Muscle layer of colon (tissue), 2 donors: ENCODE measurements around the gene PI16.
"Not testable (repeated sequence)": the region's sequence is repeated elsewhere in the genome, so short reads cannot be mapped to it uniquely, and the experiment has no call there.

ENCODE experiments used
- H3K27ac ChIP-seq: one replicate; pipeline ENCODE4 v1.7.0; 2013; ENCODE audit warnings: low read depth, mild to moderate bottlenecking, low read length, moderate library complexity
- H3K27me3 ChIP-seq, 2 donors: one replicate each; pipeline ENCODE4 v1.7.0; 2013; ENCODE audit warnings: low read length in 2 of 2, mild to moderate bottlenecking in 2 of 2; ENCODE audit not compliant: insufficient read depth in 2 of 2, control insufficient read depth in 1 of 2
- H3K36me3 ChIP-seq: one replicate; pipeline ENCODE4 v1.7.0; 2013; ENCODE audit warnings: mild to moderate bottlenecking, low read length; ENCODE audit not compliant: insufficient read depth
- H3K4me1 ChIP-seq: one replicate; pipeline ENCODE4 v1.7.0; 2013; ENCODE audit warnings: mild to moderate bottlenecking, low read length; ENCODE audit not compliant: insufficient read depth
- H3K4me3 ChIP-seq, 2 donors: one replicate each; pipeline ENCODE4 v1.7.0; 2013; ENCODE audit warnings: low read length in 2 of 2, low read depth in 1 of 2, mild to moderate bottlenecking in 1 of 2, moderate library complexity in 1 of 2
- H3K9ac ChIP-seq: one replicate; pipeline ENCODE4 v1.7.0; 2013; ENCODE audit warnings: low read length
- H3K9me3 ChIP-seq: one replicate; pipeline ENCODE4 v1.7.0; 2013; ENCODE audit warnings: mild to moderate bottlenecking, low read length
- donor health status: abdominal sarcoma.
- donor health status: Adenocarcinoma of cecum.

PI16 gene

DNA sequence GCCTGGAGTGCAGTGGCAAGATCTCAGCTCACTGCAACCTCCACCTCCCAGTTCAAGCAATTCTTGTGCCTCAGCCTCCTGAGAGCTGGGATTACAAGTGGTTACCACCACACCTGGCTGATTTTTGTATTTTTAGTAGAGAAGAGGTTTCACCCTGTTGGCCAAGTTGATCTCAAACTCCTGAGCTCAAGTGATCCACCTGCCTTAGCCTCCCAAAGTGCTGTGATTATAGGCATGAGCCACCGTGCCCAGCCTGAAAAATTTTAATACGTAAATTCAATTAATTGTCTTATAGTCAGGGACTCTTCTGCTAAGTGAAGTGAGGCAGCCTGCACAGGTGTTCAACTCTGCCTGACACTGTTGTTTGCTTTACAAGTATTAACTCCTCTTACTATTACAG, 35.9 kb downstream of the PI16 start:
- not testable (repeated sequence) for H3K27ac ChIP-seq, H3K27me3 ChIP-seq, H3K4me3 ChIP-seq, H3K36me3 ChIP-seq, H3K9ac ChIP-seq, H3K9me3 ChIP-seq
- peaks cover 15% of the 10 kb centered on the region for H3K4me1 ChIP-seq

GRCh38 chr6:36997811-36998722, 43.5 kb downstream of the PI16 start:
- H3K27ac ChIP-seq, result peak overlapping the region; percentile 77
- H3K4me1 ChIP-seq, result peaks cover 20% of the 10 kb centered on the region

DNA sequence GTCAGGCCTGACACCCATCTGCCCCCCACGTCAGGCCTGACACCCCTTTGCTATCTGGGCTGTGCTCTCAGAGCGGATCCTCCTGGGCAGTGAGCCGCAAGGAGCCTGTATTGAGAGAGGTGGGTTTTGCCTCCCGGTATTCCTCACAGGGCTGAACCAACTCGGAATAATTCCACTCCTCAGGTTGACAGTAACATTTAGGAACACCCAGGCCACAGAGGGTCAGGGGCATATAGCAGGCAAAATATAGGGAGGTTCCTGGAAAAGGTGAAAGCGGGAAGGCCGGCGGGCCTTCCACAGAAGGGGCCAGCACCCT, 44.1 kb downstream of the PI16 start:
- Histone ChIP-seq H3K4me3 (peak overlapping the region in 1 of 2 donors; percentile 20), H3K27me3 (no peaks in the 10 kb centered on the region), H3K9me3 (no peaks in the 10 kb centered on the region), H3K4me1 (peaks cover 20% of the 10 kb centered on the region), H3K27ac (peak overlapping the region; percentile 73), H3K9ac (no peak overlapping the region), H3K36me3 (no peaks in the 10 kb centered on the region)

More at GRCh38 chr6:36997811-36998722, 43.5 kb downstream of the PI16 start:
- no peak overlapping the region for H3K4me3 ChIP-seq
- H3K36me3 ChIP-seq, result no peaks in the 10 kb centered on the region
- no peaks in the 10 kb centered on the region for H3K9me3 ChIP-seq
- no peak overlapping the region for H3K9ac ChIP-seq
- no peaks in the 10 kb centered on the region for H3K27me3 ChIP-seq

GRCh38 chr6:36999061-36999750, 44.7 kb downstream of the PI16 start:
- no peaks in the 10 kb centered on the region for H3K36me3 ChIP-seq
- no peaks in the 10 kb centered on the region for H3K9me3 ChIP-seq
- H3K27me3 ChIP-seq, result no peaks in the 10 kb centered on the region
- H3K4me3 ChIP-seq, result no peak overlapping the region
- H3K9ac ChIP-seq, result no peak overlapping the region
- H3K4me1 ChIP-seq, result peaks cover 20% of the 10 kb centered on the region
- peak overlapping the region; percentile 73 for H3K27ac ChIP-seq

DNA sequence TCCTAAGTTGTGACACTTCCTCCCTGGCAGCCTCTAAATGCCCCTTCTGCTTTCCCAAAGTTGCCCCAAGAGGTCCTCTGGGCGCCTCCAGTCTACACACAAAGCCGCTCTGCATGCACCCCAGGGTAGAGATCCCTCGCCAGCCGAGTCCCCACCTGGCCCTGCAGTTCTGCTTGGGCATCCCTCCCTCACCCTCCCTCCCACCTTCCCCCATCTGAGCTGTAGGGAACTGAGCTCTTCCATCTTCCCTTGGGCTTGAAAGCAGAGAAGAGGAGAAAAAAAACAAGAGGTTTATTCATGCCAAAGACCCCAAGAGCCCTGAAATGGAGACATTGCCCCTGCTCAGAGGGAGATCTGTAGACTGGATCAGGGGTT, 45.2 kb downstream of the PI16 start:
- H3K9ac ChIP-seq, result no peak overlapping the region
- no peaks in the 10 kb centered on the region for H3K36me3 ChIP-seq
- H3K27ac ChIP-seq, result no peak overlapping the region
- H3K9me3 ChIP-seq, result no peaks in the 10 kb centered on the region
- H3K4me3 ChIP-seq, result no peak overlapping the region
- H3K27me3 ChIP-seq, result no peaks in the 10 kb centered on the region
- H3K4me1 ChIP-seq, result peaks cover 20% of the 10 kb centered on the region

DNA sequence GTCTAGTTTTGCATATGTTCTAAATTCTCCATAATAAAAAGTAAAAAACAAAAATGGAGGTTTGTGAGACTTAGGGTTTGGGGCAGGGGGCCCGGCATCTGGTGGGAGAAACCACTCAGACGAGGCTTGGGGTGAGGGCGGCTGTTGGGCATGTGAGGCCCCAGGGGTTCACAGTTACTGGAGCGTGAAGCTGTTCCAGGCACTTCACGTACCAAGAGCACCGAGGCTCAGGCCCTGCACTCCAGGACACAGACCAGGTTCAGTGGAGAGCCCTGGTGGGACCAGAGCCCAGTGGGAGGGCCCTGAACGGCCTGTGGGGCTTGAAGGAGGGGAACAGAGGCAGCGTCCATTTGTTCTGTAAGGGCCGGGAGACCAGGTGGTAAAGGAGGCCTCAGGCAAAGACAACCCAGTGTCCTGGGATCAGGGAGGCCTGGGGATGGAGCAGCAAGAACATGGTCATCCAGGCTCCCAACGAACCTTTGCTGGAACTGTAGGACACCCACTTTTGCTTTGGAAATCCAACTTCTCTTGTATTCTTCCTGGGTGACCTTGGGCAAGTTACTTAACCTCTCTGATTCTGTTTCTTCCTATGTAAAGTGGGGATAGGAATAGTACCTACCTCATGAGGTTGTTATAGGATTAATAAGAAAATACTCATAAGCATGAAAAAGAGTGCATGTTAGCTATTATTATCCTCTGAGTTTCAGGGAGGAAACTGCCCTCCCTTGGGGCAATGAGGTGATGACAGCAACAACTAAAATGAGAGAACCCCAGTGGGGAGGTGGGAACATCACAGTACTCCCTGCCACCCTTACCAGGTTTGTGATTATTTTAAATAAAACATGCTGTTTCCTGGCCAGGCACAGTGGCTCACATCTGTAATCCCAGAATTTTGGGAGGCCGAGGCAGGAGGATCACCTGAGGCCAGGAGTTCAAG, 49.8 kb downstream of the PI16 start:
- Histone ChIP-seq H3K27ac (no peak overlapping the region), H3K27me3 (no peaks in the 10 kb centered on the region), H3K4me1 (no peaks in the 10 kb centered on the region), H3K9ac (no peak overlapping the region), H3K36me3 (no peaks in the 10 kb centered on the region), H3K4me3 (no peak overlapping the region), H3K9me3 (no peaks in the 10 kb centered on the region)

DNA sequence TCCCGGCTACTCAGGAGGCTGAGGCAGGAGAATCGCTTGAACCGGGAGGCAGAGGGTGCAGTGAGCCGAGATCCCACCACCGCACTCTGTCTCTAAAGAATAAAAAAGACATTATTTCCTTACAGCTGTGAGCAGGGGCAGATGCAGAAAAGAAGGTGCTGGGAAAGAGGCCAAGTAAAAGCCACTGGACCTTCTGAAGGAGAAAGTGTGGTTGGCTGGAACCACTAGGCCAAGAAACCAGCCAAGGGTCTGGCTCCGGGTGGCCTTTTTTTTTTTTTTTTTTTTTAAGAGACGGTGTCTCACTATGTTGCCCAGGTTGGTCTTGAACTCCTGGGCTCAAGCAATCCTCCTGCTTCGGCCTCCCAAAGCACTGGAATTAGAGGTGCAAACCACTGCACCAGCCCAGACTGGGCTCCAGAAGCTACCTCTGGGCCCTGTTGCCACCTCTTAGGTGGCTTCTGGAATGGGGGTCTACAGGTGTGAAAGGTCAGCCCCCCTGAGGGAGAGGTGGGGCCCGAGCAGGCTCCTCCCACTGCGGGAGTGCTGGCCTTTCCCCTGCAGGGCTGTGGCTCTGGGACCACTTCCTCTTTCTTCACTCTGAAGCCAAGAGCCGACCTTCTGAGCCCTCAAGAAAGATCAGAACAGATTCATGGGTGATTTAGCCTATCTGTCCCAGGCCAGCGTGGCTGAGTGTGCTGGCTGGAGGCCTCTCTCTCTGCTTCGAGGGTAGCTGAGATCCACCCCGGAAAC, 50.7 kb downstream of the PI16 start, which contains the start of gene FGD2:
Gene FGD2 (plus strand): TSS at position 595 of the 750 bp plus-strand sequence. CDS start 163 bp downstream, outside the sequence.
- peak within 1 kb of the TSS; percentile 44 for H3K27ac ChIP-seq
- H3K9me3 ChIP-seq, result no peaks in the 10 kb centered on the region
- H3K4me1 ChIP-seq, result no peaks in the 10 kb centered on the region
- H3K36me3 ChIP-seq, result no peaks in the 10 kb centered on the region
- no peak within 1 kb of the TSS for H3K4me3 ChIP-seq
- H3K27me3 ChIP-seq, result no peaks in the 10 kb centered on the region
- no peak within 1 kb of the TSS for H3K9ac ChIP-seq

DNA sequence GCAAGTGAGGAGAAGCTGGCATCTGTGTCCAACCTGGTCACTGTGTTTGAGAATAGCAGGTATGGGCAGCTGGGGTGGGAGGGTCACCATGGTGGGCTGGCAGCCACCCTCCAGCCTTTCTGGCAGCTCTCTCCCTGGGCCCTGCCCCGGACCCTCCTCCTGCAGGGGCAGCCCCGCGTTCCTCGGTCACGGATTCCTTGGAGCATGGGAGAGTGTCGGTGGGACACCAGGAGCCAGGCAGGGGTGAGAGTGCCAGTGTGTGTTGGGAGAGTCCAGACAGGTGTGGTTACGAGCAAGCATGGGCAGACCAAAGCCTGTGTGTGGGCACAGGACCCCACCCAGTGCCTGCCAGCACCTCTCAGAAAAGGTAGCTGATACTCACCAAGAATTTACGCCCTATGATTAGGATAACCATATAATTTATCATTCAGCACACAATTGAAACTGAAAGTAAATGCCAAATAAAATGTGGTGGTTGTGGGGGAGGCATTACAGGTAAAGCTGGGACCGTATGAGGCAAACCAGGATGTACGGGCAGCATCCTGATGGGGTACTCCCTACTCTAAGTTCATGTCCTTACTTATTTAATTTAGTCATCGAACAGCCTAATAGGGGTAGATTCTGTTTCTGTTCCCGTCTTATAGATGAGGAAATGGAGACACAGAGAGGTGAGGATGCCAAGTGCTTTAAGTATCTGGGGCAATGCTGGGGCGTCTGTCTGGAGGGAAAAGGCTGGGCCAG, 51.5 kb downstream of the PI16 start:
- H3K9me3 ChIP-seq, result no peaks in the 10 kb centered on the region
- H3K27ac ChIP-seq, result peak overlapping the region; percentile 44
- no peaks in the 10 kb centered on the region for H3K27me3 ChIP-seq
- no peaks in the 10 kb centered on the region for H3K36me3 ChIP-seq
- no peak overlapping the region for H3K9ac ChIP-seq
- no peaks in the 10 kb centered on the region for H3K4me1 ChIP-seq
- no peak overlapping the region for H3K4me3 ChIP-seq

GRCh38 chr6:37006793-37007339, 52.3 kb downstream of the PI16 start:
- no peaks in the 10 kb centered on the region for H3K9me3 ChIP-seq
- H3K27ac ChIP-seq, result no peak overlapping the region
- H3K4me1 ChIP-seq, result no peaks in the 10 kb centered on the region
- H3K9ac ChIP-seq, result no peak overlapping the region
- H3K36me3 ChIP-seq, result no peaks in the 10 kb centered on the region
- H3K27me3 ChIP-seq, result no peaks in the 10 kb centered on the region
- H3K4me3 ChIP-seq, result peak overlapping the region; percentile 18 to 20
